IPS-18c (cell line): ENCODE data around the gene ANKRD60.
A peak's percentile ranks its signal among the peaks of the same experiment; 100 is the strongest.

Source experiments
- H3K4me3 ChIP-seq: 2 replicates; pipeline ENCODE4 v1.7.0; 2013; ENCODE audit warnings: low read depth, mild to moderate bottlenecking, low read length, moderate library complexity; ENCODE audit not compliant: insufficient read depth
- H3K9me3 ChIP-seq: one replicate; pipeline ENCODE4 v1.6.1; 2013; ENCODE audit warnings: mild to moderate bottlenecking, low read length, moderate library complexity; ENCODE audit not compliant: control insufficient read depth, insufficient read depth

Gene ANKRD60

DNA sequence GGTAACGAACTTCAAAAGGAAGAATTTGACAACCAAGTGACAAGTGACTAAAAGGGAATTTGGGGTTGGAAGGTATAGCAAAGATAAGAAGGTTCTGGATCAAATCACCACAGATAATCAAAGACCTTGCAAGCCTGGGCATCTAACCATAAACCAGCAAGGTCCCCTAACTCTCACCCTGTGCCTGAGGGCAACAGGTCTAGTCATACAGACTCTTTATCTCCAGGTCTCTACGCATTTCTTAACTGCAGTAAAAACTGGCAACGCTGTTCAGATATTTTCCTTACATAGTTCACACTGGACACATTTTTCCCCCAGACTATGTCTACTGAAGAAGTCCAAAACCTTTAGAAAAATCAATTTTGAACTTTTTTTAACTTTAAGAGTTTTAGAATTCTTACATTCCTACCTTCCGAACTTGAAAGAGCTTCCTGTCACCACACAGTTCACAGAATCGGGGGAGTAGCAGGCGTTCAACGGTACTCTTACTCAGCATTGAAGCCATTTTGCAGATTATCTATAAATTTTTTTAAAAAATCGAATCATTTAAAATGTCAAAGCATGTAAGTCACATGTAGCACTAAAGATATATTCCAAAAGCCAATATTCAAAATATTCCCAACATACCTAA, 23.0 kb upstream of the ANKRD60 start:
- Histone ChIP-seq H3K4me3 (no peak overlapping the region), H3K9me3 (no peaks in the 10 kb centered on the region)

DNA sequence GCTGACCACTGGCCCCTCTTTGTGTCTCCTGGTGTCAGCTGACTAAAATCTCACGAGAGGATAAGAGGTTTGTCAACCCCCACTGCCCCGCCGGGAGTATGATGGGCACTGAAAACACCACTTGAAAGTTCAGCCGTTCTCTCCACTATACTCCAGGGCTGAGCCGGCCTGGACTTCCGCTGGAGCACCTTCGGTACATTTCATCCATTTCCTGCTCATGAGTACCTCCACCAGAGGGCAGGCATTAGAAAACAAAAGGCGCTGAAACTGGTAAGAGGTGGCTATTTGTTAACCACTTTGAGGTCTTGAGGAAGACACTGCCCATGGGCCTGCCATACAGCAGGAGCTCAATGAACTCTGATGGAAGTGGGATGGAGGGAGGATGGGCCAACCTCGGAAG, 17.9 kb upstream of the ANKRD60 start:
- H3K9me3 ChIP-seq = no peaks in the 10 kb centered on the region

DNA sequence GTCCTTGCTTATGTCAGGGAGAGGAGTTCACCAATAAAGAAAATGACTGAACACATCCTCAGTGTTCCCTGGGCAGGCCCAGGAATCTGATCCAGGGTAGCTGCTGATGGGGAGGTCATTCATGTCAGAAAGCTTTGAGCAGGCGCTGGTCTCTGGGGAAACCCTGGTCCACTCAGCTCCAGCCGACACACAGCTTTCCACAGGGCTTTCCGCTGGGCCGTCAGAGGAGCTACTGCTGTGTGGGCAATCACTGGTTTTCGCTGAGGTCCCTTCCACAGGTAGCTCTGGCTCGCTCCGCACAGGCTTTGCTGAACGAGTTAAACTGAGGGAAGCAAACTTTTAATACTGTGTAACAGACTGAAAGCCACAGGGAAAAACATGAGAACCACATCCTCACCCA, 17.5 kb upstream of the ANKRD60 start:
- Histone ChIP-seq H3K4me3 (no peak overlapping the region), H3K9me3 (no peaks in the 10 kb centered on the region)

More for the DNA sequence above, 17.9 kb upstream of the ANKRD60 start:
- H3K4me3 ChIP-seq = no peak overlapping the region

DNA sequence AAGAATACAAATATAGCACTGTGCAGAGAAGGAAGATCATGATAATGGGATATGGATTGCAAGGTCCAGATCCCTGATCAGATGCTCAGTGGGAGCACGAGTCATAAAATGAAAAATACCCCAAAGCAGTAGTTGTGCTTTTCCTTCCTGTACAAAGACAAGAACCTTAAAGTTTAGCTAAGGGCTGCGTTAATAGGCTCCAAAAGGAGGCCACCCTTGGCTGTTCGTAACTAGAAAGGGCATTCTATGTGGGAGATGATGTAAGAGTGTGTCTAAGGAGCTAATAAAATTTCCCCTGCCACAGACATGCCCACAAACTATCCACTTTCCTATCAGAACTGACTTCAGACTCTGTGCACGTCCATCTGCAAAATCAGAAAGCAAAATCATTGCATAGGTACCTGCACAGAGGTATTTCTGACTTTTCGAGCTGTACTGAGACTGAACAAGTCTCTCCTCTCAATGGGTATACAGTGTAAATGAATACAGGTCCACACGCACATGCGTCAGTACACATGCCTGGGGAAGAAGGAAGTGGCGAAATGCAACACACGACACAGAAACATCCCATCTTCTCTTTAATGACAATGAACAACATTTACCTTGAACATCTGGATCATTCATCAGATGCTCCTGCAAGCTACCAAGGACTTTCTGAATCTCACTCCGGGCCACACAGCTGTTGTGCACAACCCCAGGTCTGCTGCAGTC, 16.9 kb upstream of the ANKRD60 start:
- Histone ChIP-seq H3K4me3 (no peak overlapping the region), H3K9me3 (no peaks in the 10 kb centered on the region)

DNA sequence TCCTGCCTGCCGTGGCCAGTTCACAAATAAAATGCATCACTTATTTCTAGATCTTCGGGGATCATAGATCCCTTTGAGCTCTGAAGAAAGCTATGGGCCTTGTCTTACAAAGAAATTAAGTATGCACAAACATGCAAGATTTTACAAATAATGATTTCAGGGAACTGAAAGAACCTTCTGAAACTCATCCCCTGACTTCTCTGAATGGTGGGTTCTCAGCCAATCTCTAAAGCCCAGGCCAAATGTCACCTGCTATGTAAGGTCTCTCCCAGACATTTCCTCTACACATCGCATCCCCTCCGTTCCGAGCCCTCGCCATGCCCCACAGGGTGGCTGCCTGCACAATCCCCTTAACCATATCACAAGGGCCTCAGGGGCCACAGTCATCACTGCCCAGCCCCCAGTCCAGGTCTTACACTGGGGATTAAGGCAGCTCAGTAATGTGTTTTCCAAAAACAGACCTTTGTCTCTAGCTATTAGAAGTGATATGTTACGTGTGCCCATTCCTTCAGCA, 16.1 kb upstream of the ANKRD60 start:
- no peaks in the 10 kb centered on the region for H3K9me3 ChIP-seq
- no peak overlapping the region for H3K4me3 ChIP-seq

DNA sequence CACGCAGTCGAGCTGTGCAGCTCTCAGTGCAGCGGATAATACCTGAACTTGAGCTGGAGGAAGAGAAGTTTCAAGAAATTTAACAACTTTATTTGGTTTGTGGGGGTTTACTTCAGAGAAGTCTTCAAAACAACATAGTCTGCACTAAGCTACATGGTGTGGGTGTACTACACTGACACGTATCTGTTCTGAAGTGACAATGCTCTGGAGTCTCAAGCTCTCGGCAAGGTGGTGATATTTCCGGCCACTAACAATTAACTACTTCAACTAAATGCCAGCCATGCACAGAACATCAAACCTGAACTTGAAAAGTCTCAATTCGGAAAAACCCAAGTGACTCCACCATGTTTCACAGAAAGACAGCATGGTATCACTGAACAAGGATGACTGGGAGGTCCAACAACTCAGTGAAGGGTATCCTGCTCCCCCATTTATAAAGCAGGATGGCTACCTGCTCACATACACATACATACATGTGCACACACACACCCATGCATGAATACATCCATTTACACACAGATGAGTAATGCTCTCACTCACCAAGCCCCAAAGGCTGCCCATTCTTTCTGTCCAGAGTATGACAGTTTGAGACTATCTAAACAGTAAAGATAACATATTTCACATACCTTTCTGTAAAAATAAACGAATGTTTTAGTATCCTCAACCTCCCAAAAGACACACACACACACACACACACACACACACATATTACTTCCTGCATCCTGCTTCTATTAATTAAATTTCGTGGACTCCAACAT, 15.4 kb upstream of the ANKRD60 start:
- H3K4me3 ChIP-seq = no peak overlapping the region
- no peaks in the 10 kb centered on the region for H3K9me3 ChIP-seq

DNA sequence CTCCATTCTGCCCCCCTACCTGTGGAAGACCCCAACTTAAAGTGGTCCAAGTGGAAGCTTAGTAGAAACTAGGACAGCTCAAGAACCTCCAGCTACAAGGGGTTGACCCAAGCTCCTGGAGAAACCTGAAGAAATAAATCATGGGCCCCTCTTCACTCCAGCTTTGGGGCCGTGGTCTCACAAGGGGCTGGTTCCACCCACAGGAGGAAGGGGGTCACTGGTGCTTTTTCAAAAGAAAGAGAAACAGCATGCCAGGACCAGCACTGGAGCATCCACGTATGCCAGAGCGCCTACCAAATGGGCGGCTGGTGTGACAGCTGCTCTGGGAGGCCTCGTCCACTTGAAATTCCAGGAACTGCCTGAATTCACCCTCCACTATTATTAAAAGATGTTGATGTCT, 14.4 kb upstream of the ANKRD60 start:
- H3K4me3 ChIP-seq = no peak overlapping the region
- no peaks in the 10 kb centered on the region for H3K9me3 ChIP-seq

DNA sequence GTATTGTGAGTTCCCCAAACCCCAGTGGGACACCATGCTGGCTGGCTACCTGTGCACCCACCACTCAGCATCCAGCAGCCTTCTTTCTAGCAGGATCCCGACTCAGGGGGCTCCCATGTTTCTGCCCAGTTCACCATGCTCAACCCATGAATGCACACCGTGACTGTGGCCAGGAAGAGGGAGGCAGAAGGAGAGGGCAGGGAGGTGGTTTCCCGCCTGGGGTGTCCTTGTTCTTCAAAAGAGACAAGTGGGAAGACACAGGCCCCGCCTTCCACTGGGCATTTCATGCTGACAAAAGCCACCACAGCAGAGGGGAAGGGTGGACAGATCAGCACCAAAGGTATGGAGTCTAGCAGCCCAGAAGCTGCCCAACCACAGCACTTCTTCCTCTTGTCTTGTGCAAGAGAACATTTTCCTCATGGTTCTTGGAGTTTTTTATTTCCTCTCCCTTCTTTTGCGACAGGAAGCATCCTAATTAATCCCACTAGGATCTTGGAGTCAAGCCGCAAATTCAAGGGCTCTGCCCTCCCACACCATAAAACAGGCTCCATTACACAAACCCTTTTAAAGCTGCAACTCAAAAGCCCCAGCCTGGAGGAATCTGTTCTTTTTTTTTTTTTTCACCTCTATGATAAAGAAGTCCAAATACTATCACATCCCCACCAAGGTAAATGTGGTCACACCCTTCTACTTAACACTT, 13.5 kb upstream of the ANKRD60 start:
- H3K9me3 ChIP-seq = no peaks in the 10 kb centered on the region
- no peak overlapping the region for H3K4me3 ChIP-seq

DNA sequence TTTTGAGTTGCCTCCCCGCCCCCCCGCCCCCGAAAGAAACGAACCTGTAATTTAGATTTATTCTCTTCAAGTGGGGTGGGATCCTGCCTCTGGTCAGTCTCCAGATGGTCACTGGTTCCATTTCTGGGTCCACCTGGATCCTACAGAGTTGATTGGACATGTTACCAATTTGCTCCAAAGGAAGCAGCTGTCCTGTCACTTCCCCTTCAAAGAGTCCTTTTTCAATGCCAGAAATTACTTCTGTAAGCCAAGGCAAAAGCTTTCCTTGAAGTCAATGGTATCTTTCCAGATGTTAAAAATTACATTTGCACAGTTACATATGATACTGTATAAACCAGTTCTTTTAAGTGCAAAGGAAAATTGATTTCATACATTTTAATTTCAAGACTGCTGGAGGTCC, 12.0 kb upstream of the ANKRD60 start:
- H3K9me3 ChIP-seq = no peaks in the 10 kb centered on the region
- no peak overlapping the region for H3K4me3 ChIP-seq

DNA sequence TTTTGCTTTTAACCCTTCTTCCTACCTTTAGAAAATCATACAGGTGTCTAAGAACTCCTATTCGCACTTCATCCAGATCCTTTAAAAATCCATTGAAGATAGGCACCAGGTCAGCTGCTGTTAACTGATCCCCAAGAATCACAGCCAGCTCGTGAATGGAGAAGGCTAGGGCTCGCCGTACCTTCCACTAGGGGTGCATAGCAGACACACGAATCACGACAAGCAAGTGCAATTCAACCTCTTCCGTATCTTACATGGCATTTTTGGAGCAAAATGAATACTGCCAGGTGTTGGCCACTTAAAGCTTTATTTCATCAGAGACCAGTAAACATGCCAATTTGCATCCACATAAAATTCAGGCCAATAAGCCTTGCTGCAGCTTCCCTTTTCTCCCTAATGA, 10.8 kb upstream of the ANKRD60 start:
- Histone ChIP-seq H3K4me3 (no peak overlapping the region), H3K9me3 (no peaks in the 10 kb centered on the region)

DNA sequence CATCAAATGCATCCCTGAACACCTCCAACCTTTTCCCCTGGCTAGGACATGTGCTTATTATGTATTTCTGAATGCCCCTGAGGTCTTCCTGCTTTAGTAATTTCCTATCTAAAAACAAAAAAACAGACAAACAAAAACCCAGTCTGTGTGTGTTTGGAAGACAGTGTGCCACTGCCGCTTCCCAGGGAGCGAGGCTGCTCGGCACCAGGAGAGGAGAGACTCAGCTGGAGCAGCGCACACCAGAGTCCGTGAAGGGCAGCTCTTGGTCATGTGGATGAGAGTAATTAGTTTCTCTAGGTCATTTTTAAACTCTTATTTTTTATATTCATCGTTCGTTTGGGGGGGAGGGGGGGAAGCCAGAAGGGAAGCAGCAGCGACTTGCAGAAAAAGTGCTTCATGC, 10.0 kb upstream of the ANKRD60 start:
- no peak overlapping the region for H3K4me3 ChIP-seq
- no peaks in the 10 kb centered on the region for H3K9me3 ChIP-seq

DNA sequence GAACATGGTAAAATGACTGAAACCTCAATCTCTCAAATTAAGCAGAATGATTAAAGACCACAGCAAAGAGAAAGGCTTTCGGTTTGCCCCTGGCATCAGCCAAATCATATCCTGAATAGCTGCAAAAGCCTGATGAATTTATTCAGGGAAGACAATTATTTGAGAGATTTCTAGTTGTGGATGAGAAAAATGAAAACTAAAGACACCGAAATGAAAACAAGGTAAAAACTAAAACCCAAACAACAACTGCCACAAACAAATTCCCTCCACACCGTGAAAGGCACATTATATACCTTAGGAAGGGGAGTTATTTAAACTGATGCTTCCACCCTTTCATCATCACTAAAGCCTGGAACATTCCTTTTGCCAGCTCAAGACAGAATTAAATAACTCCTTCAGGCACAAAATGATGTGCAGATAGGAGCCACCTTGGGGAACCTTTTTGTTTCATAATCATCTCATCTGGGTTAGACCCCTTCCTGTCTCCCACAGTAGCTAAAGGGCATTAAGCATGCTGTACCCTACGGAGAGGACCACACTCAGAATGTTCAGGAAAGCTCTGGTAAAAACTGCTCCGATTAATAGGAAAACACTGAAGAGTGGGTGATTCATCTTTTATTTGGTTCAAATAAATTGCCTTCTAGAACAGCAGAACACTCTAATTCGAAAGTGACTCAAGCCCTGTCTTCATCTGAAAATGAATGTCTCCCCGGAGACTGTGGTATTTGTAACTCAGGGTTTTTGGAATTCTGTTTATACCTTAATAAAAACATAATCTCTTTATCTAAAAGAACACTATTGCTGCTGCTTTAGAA, 9.1 kb upstream of the ANKRD60 start:
- Histone ChIP-seq H3K4me3 (no peak overlapping the region), H3K9me3 (no peaks in the 10 kb centered on the region)

DNA sequence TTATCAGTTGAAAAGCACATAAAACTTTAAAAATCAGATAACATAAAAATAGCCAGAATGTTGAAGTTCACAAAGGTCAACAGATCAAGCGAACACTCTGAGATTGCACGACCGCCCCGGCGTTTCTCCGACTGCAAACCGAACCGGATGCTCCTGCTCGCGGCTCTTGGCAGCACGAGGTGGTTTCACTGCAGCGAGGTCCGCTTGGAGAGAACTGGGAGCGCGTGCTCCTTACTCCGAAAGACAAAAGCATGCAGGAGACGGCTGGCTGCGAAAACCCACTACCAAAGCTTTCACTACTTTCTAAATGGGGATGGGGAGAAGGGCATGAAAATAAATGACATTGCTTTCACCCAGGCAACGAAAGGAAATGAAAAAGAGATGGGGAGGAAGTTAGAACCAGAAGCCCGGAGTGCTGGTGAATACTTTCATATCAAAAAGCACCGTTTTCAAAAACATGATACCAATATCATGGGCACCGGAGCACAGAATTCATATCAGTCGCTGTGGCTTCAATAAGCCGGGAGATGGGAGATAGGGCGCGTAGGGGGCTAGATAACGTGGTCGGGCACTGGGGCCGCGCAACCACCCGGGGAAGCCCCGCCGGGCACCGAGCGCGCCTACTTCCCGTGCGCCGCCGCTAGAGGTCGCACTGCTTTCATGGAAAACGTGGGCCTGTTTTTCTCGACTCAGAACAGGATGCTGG, 8.3 kb upstream of the ANKRD60 start:
- H3K9me3 ChIP-seq = no peaks in the 10 kb centered on the region
- H3K4me3 ChIP-seq = peak overlapping the region; percentile 52

DNA sequence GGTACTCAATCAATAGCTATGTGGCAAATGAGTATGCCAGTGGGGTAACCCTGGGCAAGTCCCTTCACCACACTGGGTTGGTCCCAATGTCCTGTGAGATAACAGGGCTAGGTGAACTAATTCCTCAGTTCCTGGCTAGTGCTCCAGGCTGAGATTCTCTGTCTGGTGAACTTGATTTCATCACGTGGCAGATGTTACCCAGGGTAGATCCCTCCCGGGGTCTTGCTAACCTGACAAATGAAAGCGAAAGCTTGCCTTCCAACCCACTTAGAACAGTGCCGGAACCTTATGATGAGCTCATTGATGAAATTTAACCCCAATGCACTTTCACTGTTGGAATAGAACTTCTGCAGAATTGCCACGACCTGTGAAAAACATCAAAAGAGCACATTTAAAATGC, 6.6 kb upstream of the ANKRD60 start:
- Histone ChIP-seq H3K4me3 (no peak overlapping the region), H3K9me3 (no peaks in the 10 kb centered on the region)

DNA sequence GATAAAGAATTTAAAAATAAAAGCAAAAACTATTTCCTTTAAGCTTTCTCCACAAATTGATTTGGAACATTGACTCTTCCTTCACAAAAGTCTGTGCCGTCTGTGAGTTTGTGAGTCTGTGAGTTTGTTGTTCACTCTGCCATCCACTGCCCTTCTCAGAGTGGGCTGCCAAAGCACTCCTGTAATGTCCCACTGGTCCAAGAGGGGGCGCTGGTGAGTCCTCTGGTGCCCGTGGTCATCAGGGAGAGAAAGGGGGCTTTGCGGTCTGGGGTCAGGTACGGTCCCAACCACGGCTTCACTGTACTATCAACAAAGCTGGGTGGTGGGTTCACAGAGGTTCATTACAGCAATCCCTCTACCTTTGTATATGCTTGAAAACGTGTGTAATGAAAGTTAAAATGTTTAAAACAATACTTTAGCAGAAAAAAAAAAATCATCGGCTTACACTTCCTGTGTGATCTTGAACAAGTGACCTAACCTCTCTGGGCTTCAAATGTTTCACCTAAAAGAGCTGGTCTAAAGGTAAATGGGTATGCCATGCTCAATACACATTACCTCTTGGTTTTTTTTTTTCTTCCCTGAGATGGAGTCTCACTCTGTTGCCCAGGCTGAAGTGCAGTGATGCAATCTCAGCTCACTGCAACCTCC, 5.6 kb upstream of the ANKRD60 start:
- no peak overlapping the region for H3K4me3 ChIP-seq
- H3K9me3 ChIP-seq = no peaks in the 10 kb centered on the region

DNA sequence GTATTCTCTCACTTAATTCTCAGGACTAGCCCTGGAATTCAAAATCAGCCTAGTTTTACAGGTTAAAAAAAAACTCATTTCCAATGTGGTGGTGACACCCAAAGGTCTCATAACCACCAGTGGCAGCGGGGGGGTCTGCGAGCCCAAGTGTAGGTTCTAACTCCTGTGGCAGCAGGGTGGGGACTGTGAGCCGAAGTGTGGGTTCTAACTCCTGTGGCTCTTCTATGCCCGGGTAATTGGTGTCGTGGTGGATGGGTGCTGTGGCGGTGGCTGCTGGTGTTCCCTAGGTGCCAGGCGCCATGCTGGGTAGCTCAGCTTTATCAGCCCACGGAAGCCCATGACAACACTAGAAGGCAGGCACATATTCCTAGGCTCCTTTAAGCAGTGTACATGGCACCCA, 4.9 kb upstream of the ANKRD60 start:
- no peak overlapping the region for H3K4me3 ChIP-seq
- H3K9me3 ChIP-seq = no peaks in the 10 kb centered on the region
